Measurements from ENCODE around the gene EPHB1.

DNA sequence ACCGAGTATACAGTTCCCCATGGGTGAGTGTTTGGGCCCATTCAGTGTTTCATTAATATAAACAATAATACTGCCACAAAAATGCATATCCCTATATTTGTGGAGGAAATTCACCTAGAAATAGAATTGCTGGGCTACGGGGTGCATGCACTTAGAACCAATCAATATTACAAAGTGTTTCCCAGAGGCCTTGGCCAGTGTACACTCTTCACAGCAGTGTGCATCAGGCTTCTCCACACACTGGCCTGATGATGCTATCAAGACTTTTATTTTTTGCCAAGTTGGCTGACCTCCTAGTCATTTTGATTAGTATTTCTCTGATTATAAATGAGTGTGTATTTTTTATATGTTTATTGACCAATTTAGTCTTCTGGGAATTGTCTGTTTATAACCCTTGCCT lies 323.7 kb downstream of the EPHB1 start:
- TF ChIP-seq GATA2 (IDR thresholded peaks at IDR 0.05; ENCODE audit: low read depth, low read length) (no peak), GATA3 (IDR thresholded peaks at IDR 0.05; ENCODE audit: low read depth, low read length) (no peak)

Data from SH-SY5Y (cell line).